GM18858 (cell line): ENCODE measurements around the gene COL16A1.

Experiments
- ATAC-seq: cut with Tn5 transposase; IDR thresholded peaks from one replicate; pipeline ENCODE4 v1.9.1; 2021; ENCODE audit not compliant: unreplicated experiment

The COL16A1 gene

GRCh38 chr1:31627301-31627929, 76.4 kb downstream of the COL16A1 start:
- ATAC-seq: no peak

- ATAC-seq: no peak
These were observed 77.3 kb downstream of the COL16A1 start for GRCh38 chr1:31626223-31627207.

- no peak for ATAC-seq
These were observed 78.1 kb downstream of the COL16A1 start for GRCh38 chr1:31625561-31626222.

GRCh38 chr1:31624731-31625514, 78.9 kb downstream of the COL16A1 start:
- ATAC-seq: no peak

GRCh38 chr1:31624309-31624708, 79.5 kb downstream of the COL16A1 start:
- ATAC-seq: no peak

GRCh38 chr1:31623365-31623764, 80.5 kb downstream of the COL16A1 start:
- no peak for ATAC-seq

GRCh38 chr1:31621847-31622730, 81.7 kb downstream of the COL16A1 start:
- ATAC-seq: no peak

- ATAC-seq: no peak
These were observed 82.4 kb downstream of the COL16A1 start for GRCh38 chr1:31621498-31621820.

- no peak for ATAC-seq
These were observed 83.0 kb downstream of the COL16A1 start for GRCh38 chr1:31620631-31621497.

GRCh38 chr1:31618916-31619846, 84.6 kb downstream of the COL16A1 start:
- ATAC-seq: no peak

GRCh38 chr1:31617916-31618746, 85.7 kb downstream of the COL16A1 start:
- no peak for ATAC-seq

GRCh38 chr1:31617218-31617915, 86.5 kb downstream of the COL16A1 start, which contains the start of gene HCRTR1:
TSS of gene HCRTR1 (plus strand) at chr1:31617689. CDS start at chr1:31619193, 1,504 bp downstream.
- ATAC-seq: no peak

- no peak for ATAC-seq
These were observed 87.9 kb downstream of the COL16A1 start for GRCh38 chr1:31615939-31616338.

GRCh38 chr1:31615414-31615813, 88.4 kb downstream of the COL16A1 start:
- ATAC-seq: no peak

GRCh38 chr1:31614414-31615005, 89.3 kb downstream of the COL16A1 start:
- ATAC-seq: no peak

GRCh38 chr1:31609514-31610118, 94.2 kb downstream of the COL16A1 start:
- ATAC-seq: no peak
